Kidney (tissue), 14 donors: Measurements from ENCODE around the gene GRIP2. TPM values are rescaled to one million over a fixed set of nuclear protein-coding genes. Genes with fewer than 3 reads are reported as not detected.
A peak's percentile ranks its signal among the peaks of the same experiment; 100 is the strongest.

Source experiments
- DNase-seq, 5 donors: peaks; one replicate each; pipeline ENCODE4 v3.0.0-alpha.2; 2013 to 2020
- FAIRE-seq: peaks from 2 replicates; lab custom pipeline; 2012; peaks lifted over from hg19 to GRCh38; lab: Jason Lieb, UNC
- H3K27ac ChIP-seq, 2 donors: one replicate each; pipeline ENCODE4 v1.7.0; 2013; ENCODE audit warnings: low read depth in 2 of 2, low read length in 2 of 2, inconsistent platforms in 1 of 2
- H3K27me3 ChIP-seq: one replicate; pipeline ENCODE4 v1.7.1; 2013; ENCODE audit warnings: low read length, inconsistent platforms; ENCODE audit not compliant: control insufficient read depth, insufficient read depth
- H3K36me3 ChIP-seq, 3 donors: one replicate each; pipeline versions ENCODE4 v1.7.0 to v1.7.1; 2013; ENCODE audit warnings: low read length in 3 of 3, control low read depth in 1 of 3, inconsistent platforms in 1 of 3; ENCODE audit not compliant: insufficient read depth in 3 of 3, control insufficient read depth in 2 of 3
- H3K4me1 ChIP-seq, 3 donors: one replicate each; pipeline versions ENCODE4 v1.7.0 to v1.7.1; 2013; ENCODE audit warnings: low read length in 3 of 3, inconsistent platforms in 1 of 3, low read depth in 1 of 3; ENCODE audit not compliant: control insufficient read depth in 2 of 3, insufficient read depth in 2 of 3
- H3K4me3 ChIP-seq, 3 donors: one replicate each; pipeline versions ENCODE4 v1.7.0 to v1.8.1; 2013; ENCODE audit warnings: low read length in 3 of 3, control low read depth in 1 of 3, inconsistent platforms in 1 of 3
- H3K9ac ChIP-seq, 3 donors: one replicate each; pipeline versions ENCODE4 v1.7.0 to v1.7.1; 2013; ENCODE audit warnings: low read length in 3 of 3, control low read depth in 1 of 3, inconsistent platforms in 1 of 3
- H3K9me3 ChIP-seq, 3 donors: one replicate each; pipeline versions ENCODE4 v1.7.0 to v1.7.1; 2013; ENCODE audit warnings: low read length in 3 of 3, control low read depth in 1 of 3, inconsistent platforms in 1 of 3; ENCODE audit not compliant: control insufficient read depth in 2 of 3, insufficient read depth in 1 of 3
- intact Hi-C: fragments of 100-400 bp; cut with DNase I; formaldehyde crosslinking; loops from one replicate; pipeline ENCODE4 v1.11.1; 2022
- polyA plus RNA-seq: library from polyadenylated mRNA; stranded (reverse); fragments of 350-450 nt; fragmentation: Illumina TruSeq; extraction: RNeasy Lipid Tissue Mini Kit (QIAGEN cat#74804); gene quantifications from one replicate; pipeline ENCODE4 v1.2.3, GENCODE V29; 2014; ENCODE audit warnings: low read depth, low replicate concordance; ENCODE audit not compliant: insufficient read depth
- total RNA-seq: library from RNA; stranded (reverse); fragmentation: NEBNext Ultra II Directional; extraction: Animal tissue kit (Norgen Biotek cat#: 25700); gene quantifications from one replicate; pipeline ENCODE4 v1.2.1, GENCODE V29; 2021
- TF ChIP-seq, protein P1 (sequence below): IDR thresholded peaks from 3 replicates; pipeline ENCODE4 v1.5.1; 2012; ENCODE audit warnings: mild to moderate bottlenecking, moderate library complexity, borderline replicate concordance; ENCODE audit not compliant: insufficient read depth; ENCODE audit errors: extremely low read depth
- donor health status: control.
- donor health status: control.
- donor health status: control.
- donor health status: control.
- donor health status: control.
- donor health status: DM: yes; HTN: yes; CAD: no.
- donor health status: Normal renal cell carcinoma (clear cell type).

GRIP2 gene
- total and polyA plus RNA-seq, 2 donors from 2014 or later: 3.0 to 3.2 TPM

GRCh38 chr3:14537590-14538450 lies 2.3 kb downstream of the GRIP2 start:
- H3K36me3 ChIP-seq: no peaks in the 10 kb centered on the region
- H3K27me3 ChIP-seq: no peaks in the 10 kb centered on the region
- TF ChIP-seq, protein P1, sequence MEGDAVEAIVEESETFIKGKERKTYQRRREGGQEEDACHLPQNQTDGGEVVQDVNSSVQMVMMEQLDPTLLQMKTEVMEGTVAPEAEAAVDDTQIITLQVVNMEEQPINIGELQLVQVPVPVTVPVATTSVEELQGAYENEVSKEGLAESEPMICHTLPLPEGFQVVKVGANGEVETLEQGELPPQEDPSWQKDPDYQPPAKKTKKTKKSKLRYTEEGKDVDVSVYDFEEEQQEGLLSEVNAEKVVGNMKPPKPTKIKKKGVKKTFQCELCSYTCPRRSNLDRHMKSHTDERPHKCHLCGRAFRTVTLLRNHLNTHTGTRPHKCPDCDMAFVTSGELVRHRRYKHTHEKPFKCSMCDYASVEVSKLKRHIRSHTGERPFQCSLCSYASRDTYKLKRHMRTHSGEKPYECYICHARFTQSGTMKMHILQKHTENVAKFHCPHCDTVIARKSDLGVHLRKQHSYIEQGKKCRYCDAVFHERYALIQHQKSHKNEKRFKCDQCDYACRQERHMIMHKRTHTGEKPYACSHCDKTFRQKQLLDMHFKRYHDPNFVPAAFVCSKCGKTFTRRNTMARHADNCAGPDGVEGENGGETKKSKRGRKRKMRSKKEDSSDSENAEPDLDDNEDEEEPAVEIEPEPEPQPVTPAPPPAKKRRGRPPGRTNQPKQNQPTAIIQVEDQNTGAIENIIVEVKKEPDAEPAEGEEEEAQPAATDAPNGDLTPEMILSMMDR: no peak
- H3K9ac ChIP-seq: no peak overlapping the region
- intact Hi-C loops: no loop called here
- no peaks in the 10 kb centered on the region for H3K9me3 ChIP-seq
- no peak overlapping the region for H3K27ac ChIP-seq
- DNase-seq (peak in 1 of 5 donors; percentile 52), FAIRE-seq (no peak)
- no peaks in the 10 kb centered on the region for H3K4me1 ChIP-seq
- H3K4me3 ChIP-seq: no peak overlapping the region

DNA sequence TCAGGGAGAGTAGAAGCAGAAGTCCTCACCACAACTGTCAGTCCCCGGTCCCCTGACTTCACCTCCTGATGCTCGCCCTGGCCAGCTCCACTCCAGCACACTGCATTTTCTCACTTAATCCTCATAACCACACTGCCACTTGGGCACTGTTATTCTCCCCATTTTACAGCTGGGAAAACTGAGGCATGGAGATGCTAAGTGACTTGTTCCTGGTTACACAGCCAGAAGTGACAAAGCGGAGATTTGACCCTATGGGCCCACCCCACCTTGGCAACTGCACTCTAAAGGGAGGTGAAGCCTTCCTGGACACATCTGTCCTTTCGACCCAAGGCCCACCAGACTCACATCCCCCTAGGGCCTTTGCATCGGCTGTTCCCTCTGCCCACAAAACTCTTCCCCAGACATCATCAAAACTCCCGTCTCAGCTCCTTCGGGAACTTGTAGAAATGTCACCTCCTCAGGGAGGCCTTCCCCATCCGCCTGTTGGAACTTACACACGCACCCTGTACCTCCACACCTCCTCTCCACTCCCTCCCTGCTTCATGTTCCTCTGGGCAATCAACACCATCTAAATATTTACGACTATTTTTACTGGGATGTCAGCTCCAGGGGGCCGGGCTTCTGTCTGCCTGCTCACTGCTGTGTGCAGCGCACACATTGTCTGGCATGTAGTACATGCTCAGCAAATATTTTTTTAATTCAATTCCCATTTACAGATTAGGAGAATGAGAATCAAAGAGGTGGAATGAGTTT lies 3.1 kb downstream of the GRIP2 start:
- TF ChIP-seq, protein P1: no peak
- H3K4me3 ChIP-seq: no peak overlapping the region
- no peaks in the 10 kb centered on the region for H3K9me3 ChIP-seq
- FAIRE-seq (no peak), DNase-seq (peak in 1 of 5 donors; percentile 37)
- intact Hi-C loops: no loop called here
- H3K4me1 ChIP-seq: no peaks in the 10 kb centered on the region
- no peaks in the 10 kb centered on the region for H3K36me3 ChIP-seq
- no peak overlapping the region for H3K9ac ChIP-seq
- H3K27ac ChIP-seq: no peak overlapping the region
- no peaks in the 10 kb centered on the region for H3K27me3 ChIP-seq

DNA sequence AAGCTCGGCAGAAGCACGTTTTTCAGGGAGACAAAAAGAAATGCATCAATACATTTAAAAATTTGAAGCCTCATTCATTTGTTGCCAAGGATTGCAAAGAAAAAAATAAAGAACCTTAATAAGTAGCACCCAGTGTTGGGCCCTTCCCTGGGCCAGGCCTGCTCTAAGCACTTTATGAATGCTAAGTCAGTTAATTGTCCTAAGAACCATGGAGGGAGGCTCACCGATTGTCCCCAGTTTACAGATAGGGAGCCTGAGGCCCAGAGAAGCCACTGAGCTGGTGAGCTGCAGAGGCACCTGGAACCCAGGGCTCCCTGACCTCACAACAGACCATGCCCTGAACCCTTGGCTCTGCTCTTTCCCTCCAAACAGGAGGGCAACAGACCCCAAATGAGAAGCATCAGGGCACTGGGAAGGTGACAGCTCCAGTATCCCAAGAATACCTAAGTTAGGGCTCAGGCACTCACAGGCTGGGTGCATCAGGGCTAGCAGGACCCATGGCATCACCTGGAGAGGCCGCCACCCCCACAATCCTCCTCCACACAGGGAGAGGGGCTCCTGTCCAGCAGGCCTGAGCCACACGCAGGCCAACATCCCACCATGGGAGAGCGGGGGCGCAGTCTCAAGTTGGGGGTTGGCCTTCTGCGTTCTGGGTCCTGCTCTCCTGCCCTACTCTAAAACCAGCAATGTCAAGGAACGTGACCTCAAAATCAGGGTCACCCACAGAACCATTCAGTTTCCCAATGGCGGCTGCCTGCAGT lies 3.9 kb downstream of the GRIP2 start:
- DNase-seq: peak in 1 of 5 donors; percentile 46
- TF ChIP-seq, protein P1: no peak
- intact Hi-C loops: no loop called here

More for the DNA sequence above, 3.9 kb downstream of the GRIP2 start:
- Histone ChIP-seq H3K9ac (no peak overlapping the region), H3K27ac (no peak overlapping the region), H3K4me1 (no peaks in the 10 kb centered on the region), H3K36me3 (no peaks in the 10 kb centered on the region), H3K27me3 (no peaks in the 10 kb centered on the region), H3K4me3 (no peak overlapping the region), H3K9me3 (no peaks in the 10 kb centered on the region)
- FAIRE-seq: no peak
